ENCODE data around the gene TNIK.

Gene TNIK

DNA sequence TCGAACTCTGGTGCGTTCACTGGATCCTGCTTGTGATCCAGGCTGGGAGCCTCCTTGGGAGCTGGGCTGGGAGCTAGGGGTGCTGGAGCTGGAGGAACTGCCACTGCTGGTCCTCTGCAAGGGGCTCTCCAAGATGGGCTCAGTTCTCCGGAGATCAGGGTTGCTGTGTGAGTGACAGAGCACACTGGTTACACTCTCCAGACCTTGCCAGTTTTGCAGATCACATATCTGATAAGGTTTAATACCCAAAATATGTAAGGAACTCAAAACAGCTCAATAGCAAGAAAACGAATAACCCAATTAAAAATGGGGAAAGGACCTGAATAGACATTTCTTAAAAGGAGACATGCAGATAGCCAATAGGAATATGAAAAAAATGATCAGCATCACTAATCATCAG lies 349.5 kb downstream of the TNIK start:
- no peak for TF ChIP-seq FOXP2 (optimal IDR thresholded peaks at IDR 0.05; ENCODE audit: borderline replicate concordance, extremely low read depth, extremely low read length, insufficient read depth)
- no peak for TF ChIP-seq SIN3A (IDR thresholded peaks at IDR 0.05; ENCODE audit: borderline replicate concordance, insufficient read depth, low read length)
- no peak for TF ChIP-seq TAF1 (IDR thresholded peaks at IDR 0.05; ENCODE audit: borderline replicate concordance, insufficient read depth, low read length)
- no peak for TF ChIP-seq POLR2AphosphoS5 (IDR thresholded peaks at IDR 0.05; ENCODE audit: low read depth, low read length)
- no peak for TF ChIP-seq REST (IDR thresholded peaks at IDR 0.05; ENCODE audit: insufficient read depth in 1 of 2, low read depth in 2 of 2, low read length in 2 of 2)

GRCh38 chr3:171108066-171108465 lies 352.1 kb downstream of the TNIK start:
- TF ChIP-seq TAF1 (IDR thresholded peaks at IDR 0.05; ENCODE audit: borderline replicate concordance, insufficient read depth, low read length), result no peak
- no peak for TF ChIP-seq SIN3A (IDR thresholded peaks at IDR 0.05; ENCODE audit: borderline replicate concordance, insufficient read depth, low read length)
- no peak for TF ChIP-seq FOXP2 (optimal IDR thresholded peaks at IDR 0.05; ENCODE audit: borderline replicate concordance, extremely low read depth, extremely low read length, insufficient read depth)
- TF ChIP-seq REST (IDR thresholded peaks at IDR 0.05; ENCODE audit: insufficient read depth in 1 of 2, low read depth in 2 of 2, low read length in 2 of 2), result no peak
- no peak for TF ChIP-seq POLR2AphosphoS5 (IDR thresholded peaks at IDR 0.05; ENCODE audit: low read depth, low read length)

DNA sequence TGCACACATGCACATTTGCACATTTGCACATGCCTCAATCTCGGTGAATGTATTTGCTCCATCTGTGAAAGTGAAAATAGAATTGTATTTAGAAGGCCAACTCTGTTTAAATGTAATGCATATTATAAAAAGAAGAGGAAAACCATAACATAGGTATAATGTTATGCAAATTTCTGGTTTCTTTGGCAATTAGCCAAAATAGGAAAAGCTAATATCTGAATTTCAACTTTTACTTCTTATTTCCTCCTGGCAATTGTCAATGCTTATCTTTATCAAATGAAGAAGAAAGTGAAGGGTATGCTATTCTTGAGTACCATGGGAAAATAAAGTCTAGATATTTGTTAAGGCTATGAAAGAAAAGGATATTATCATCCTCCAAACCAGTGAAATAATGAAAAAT lies 357.0 kb downstream of the TNIK start:
- TF ChIP-seq FOXP2 (optimal IDR thresholded peaks at IDR 0.05; ENCODE audit: borderline replicate concordance, extremely low read depth, extremely low read length, insufficient read depth), result no peak
- TF ChIP-seq POLR2AphosphoS5 (IDR thresholded peaks at IDR 0.05; ENCODE audit: low read depth, low read length), result no peak
- TF ChIP-seq SIN3A (IDR thresholded peaks at IDR 0.05; ENCODE audit: borderline replicate concordance, insufficient read depth, low read length), result no peak
- no peak for TF ChIP-seq TAF1 (IDR thresholded peaks at IDR 0.05; ENCODE audit: borderline replicate concordance, insufficient read depth, low read length)
- TF ChIP-seq REST (IDR thresholded peaks at IDR 0.05; ENCODE audit: insufficient read depth in 1 of 2, low read depth in 2 of 2, low read length in 2 of 2), result no peak

DNA sequence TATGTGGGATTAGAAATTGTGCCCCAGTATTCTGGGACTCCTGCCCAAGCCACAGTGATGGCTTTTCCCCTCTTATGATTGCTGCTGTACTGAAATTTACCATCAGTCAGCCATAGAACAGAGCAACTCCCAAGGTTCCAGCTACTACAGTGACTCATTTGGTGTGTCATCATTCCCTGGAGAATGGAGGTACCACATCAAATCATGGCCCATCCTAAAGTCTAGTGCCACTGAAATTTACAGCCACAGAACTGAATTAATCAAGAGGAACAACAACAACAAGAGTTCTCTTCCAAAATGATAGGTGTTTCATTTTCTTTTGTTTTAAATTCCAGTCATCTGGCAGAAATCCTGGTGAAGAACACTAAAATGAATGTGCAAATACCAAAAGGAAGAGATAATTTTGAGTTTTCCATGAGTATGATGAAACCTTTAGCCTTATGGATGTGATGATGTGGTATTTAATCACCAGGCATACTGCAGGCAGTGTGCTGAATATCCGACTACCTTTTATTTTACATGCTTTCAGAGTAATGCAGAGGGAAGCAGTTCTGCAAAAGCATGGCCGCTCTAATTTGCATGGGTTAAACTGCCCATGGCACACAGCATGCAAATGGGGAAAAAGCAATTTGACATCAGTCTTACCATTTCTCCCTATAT lies 358.1 kb downstream of the TNIK start:
- TF ChIP-seq REST (IDR thresholded peaks at IDR 0.05; ENCODE audit: insufficient read depth in 1 of 2, low read depth in 2 of 2, low read length in 2 of 2) (no peak), POLR2AphosphoS5 (IDR thresholded peaks at IDR 0.05; ENCODE audit: low read depth, low read length) (no peak)

GRCh38 chr3:171099911-171100310 lies 360.3 kb downstream of the TNIK start:
- TF ChIP-seq POLR2AphosphoS5 (IDR thresholded peaks at IDR 0.05; ENCODE audit: low read depth, low read length) (no peak), REST (IDR thresholded peaks at IDR 0.05; ENCODE audit: insufficient read depth in 1 of 2, low read depth in 2 of 2, low read length in 2 of 2) (no peak), TAF1 (IDR thresholded peaks at IDR 0.05; ENCODE audit: borderline replicate concordance, insufficient read depth, low read length) (no peak), SIN3A (IDR thresholded peaks at IDR 0.05; ENCODE audit: borderline replicate concordance, insufficient read depth, low read length) (no peak), FOXP2 (optimal IDR thresholded peaks at IDR 0.05; ENCODE audit: borderline replicate concordance, extremely low read depth, extremely low read length, insufficient read depth) (no peak)

Measured in PFSK-1 (cell line).